OCI-LY7 (cell line): ENCODE results near the gene TRPM3.

Experiments
- CTCF ChIP-seq: fragments of 200-600 bp; sonication (generic); conservative IDR thresholded peaks from 2 replicates; pipeline ENCODE4 v1.5.1; 2014; ENCODE audit warnings: mild to moderate bottlenecking, antibody characterized with exemption, low read length, moderate library complexity, mixed read lengths
- EZH2phosphoT487 ChIP-seq: fragments of 200-600 bp; sonication (generic); IDR thresholded peaks from 2 replicates; pipeline ENCODE4 v1.6.1; 2018; ENCODE audit warnings: low read depth, borderline replicate concordance, mild to moderate bottlenecking, mixed run types, antibody characterized with exemption, low read length, moderate library complexity, mixed read lengths

DNA sequence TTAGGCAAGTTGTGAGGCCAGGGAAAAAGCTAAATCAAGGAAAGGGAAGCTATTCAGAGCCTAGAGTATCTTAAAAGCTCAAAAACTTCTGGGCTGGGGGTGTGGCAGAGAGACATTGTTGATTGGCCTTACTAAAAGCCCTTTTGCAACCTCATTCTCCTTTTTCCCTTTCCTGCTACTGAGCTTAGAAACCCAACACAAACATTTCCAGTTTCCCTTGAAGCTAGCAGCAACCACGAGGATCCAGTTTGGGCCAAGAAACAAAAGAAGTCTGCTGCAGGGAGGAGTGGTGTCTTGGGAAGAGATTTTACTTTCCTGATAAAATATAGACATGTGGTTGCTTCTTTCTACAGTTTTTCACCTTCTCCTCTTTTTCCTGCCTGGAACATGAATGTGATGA, 571.5 kb downstream of the TRPM3 start:
- TF ChIP-seq EZH2phosphoT487 (no peak), CTCF (no peak)
